ENCODE measurements around the gene C1QTNF8.

DNA sequence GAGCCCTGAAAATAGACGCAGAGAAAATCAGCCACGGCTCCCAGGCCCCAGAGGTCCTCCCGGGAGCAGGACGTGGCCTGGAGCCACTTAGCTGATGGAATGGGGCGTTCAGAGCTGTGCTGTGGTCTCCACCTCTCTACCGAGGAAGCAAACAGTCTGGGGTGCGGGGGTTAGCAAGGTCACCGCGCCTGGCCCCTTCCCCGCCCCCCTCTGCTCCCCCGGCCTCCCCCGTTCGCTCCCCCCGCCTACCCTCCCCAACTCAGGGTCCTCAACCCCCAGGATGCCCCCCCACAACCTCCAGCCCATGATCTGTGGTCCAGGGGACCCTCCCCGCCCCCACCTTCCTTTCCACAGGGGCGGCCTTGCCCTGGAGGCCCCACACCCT is 20.6 kb upstream of the C1QTNF8 start:
- TF ChIP-seq EZH2 (IDR thresholded peaks at IDR 0.05; ENCODE audit: insufficient read depth, poor library complexity, severe bottlenecking), result no peak
- no peak for TF ChIP-seq EZH2phosphoT487 (IDR thresholded peaks at IDR 0.05; ENCODE audit: insufficient read depth, low read depth)

Data from GM23248 (cell line).